ENCODE measurements around the gene TMEM45B. TPM values are rescaled to one million over a fixed set of nuclear protein-coding genes. Genes with fewer than 3 reads are reported as not detected.

TMEM45B gene
- total and polyA plus RNA-seq, 2 of the 13 experiments (the other 11 are each of a cell fraction or from before 2014, with no cell fraction given) = 29.1 to 181 TPM

GRCh38 chr11:129894278-129895125 is 78.9 kb downstream of the TMEM45B start:
- DNase-seq (ENCODE audit: low spot score) (no peak), FAIRE-seq (peak; percentile 18), ATAC-seq (peak; percentile 8)
- Histone ChIP-seq H3K36me3 (replicated peaks in 1 of 2; ENCODE audit: control insufficient read depth in 1 of 2, insufficient read depth in 2 of 2, low read length in 2 of 2) (peaks cover 11 to 42% of the 10 kb centered on the region in 2 experiments), H2AFZ (ENCODE audit: low read length) (no peak overlapping the region), H3K4me1 (ENCODE audit: insufficient read depth, low read length) (peaks cover 34% of the 10 kb centered on the region), H3K4me3 (replicated peaks in 1 of 3; ENCODE audit: insufficient read depth in 1 of 3, low read depth in 2 of 3, low read length in 3 of 3) (peak overlapping the region; percentile 89 to 98 (median 94)), H3K79me2 (ENCODE audit: insufficient read depth, low read length) (peaks cover 42% of the 10 kb centered on the region), H3K9ac (ENCODE audit: insufficient read depth, low read depth, low read length) (peak overlapping the region; percentile 81), H3K9me3 (ENCODE audit: low read length) (no peaks in the 10 kb centered on the region), H4K20me1 (ENCODE audit: insufficient read depth, low read length) (0 out of 2 replicates have a peak, but pooled peaks cover 2% of the 10 kb centered on the region), H3K27me3 (ENCODE audit: control insufficient read depth in 1 of 2, insufficient read depth in 2 of 2, low read length in 2 of 2) (no peaks in the 10 kb centered on the region; a peak in 1 of 5 replicates), H3K27ac (ENCODE audit: extremely low read length, insufficient read depth, low read length) (peak overlapping the region; percentile 69), H3K4me2 (ENCODE audit: low read depth, low read length) (peak overlapping the region; percentile 82)
- in situ Hi-C loops (cut with HindIII; ENCODE audit: extremely low pct_ligation_motif_present, low pct_unique_long_range_greater_than_20kb) (no loop called here), intact Hi-C loops (cut with micrococcal nuclease; ENCODE audit: unreplicated experiment) (loop anchor here (10.0 kb wide), 1 partner anchor 130 kb away; no protein-coding TSS in a partner anchor)
- TSS peak; percentile 50 for BruUV-seq (replicated peaks)
- whole genome bisulfite sequencing (ENCODE audit: low lambda C conversion rate) = 25% methylated on average over 13 of the region's 13 CpGs
- POLR2A ChIA-PET = interaction anchor here (1.3 kb wide), 1 partner anchor 108 kb away, joined by 3 read pairs; the partner anchor contains the start of gene PRDM10
- CTCF ChIA-PET (ENCODE audit: low intra/inter-chr PET ratio, low total read pairs) = no interaction called here
- TF ChIP-seq CTCF (CRISPR knock-in tag; IDR thresholded peaks at IDR 0.05) (no peak), PAX8 (CRISPR knock-in tag; IDR thresholded peaks at IDR 0.05; ENCODE audit: borderline replicate concordance) (no peak), RFX1 (IDR thresholded peaks at IDR 0.05) (no peak), GABPA (IDR thresholded peaks at IDR 0.05; ENCODE audit: low read depth, low read length) (no peak), GABPA (CRISPR knock-in tag; IDR thresholded peaks at IDR 0.05; ENCODE audit: low read depth) (no peak), KLF12 (CRISPR knock-in tag; IDR thresholded peaks at IDR 0.05; ENCODE audit: borderline replicate concordance) (no peak), TRAFD1 (CRISPR knock-in tag; IDR thresholded peaks at IDR 0.05; ENCODE audit: borderline replicate concordance) (no peak), PRDM4 (CRISPR knock-in tag; IDR thresholded peaks at IDR 0.05; ENCODE audit: borderline replicate concordance) (no peak), CSRNP1 (CRISPR knock-in tag; IDR thresholded peaks at IDR 0.05) (0 out of 2 replicates have a peak, but pooled peaks have one; percentile 47), PTBP1 (IDR thresholded peaks at IDR 0.05; ENCODE audit: low read depth, low read length, poor library complexity, severe bottlenecking) (no peak), CC2D1A (CRISPR knock-in tag; IDR thresholded peaks at IDR 0.05) (no peak), SNAPC2 (CRISPR knock-in tag; IDR thresholded peaks at IDR 0.05) (0 out of 2 replicates have a peak, but pooled peaks have one; percentile 56), ZNF343 (CRISPR knock-in tag; IDR thresholded peaks at IDR 0.05) (0 out of 2 replicates have a peak, but pooled peaks have one; percentile 1), FOXA1 (IDR thresholded peaks at IDR 0.05) (no peak), FOXA1 (CRISPR knock-in tag; IDR thresholded peaks at IDR 0.05) (no peak), SRF (IDR thresholded peaks at IDR 0.05; ENCODE audit: low read depth, low read length) (no peak)
